CD4-positive, alpha-beta T cell treated with Interleukin-2 at 100 ng/mL for 4 hours (primary cell): Measurements from ENCODE around the gene MOV10L1.
A peak's percentile ranks its signal among the peaks of the same experiment; 100 is the strongest.

Experiments
- DNase-seq: peaks from one replicate; pipeline ENCODE4 v3.0.0-alpha.2; 2020; ENCODE audit warnings: low spot score

Gene MOV10L1

DNA sequence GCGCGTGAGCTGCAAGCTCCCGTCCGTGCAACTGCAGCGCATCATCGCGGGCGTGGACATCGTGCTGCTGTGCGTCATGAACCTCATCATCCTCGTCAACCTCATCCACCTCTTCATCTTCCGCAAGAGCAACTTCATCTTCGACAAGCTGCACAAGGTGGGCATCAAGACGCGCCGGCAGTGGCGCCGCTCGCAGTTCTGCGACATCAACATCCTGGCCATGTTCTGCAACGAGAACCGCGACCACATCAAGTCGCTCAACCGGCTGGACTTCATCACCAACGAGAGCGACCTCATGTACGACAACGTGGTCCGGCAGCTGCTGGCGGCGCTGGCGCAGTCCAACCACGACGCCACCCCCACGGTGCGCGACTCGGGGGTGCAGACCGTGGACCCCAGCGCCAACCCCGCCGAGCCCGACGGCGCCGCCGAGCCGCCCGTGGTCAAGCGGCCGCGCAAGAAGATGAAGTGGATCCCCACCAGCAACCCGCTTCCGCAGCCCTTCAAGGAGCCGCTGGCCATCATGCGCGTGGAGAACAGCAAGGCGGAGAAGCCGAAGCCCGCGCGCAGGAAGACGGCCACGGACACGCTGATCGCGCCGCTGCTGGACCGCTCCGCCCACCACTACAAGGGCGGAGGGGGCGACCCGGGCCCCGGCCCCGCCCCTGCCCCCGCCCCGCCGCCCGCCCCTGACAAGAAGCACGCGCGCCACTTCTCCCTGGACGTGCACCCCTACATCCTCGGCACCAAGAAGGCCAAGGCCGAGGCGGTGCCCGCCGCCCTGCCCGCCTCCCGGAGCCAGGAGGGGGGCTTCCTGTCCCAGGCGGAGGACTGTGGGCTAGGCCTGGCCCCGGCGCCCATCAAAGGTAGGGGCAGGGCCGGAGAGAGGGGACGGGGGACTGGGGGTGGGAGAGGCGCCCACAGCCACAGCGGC lies 88.0 kb downstream of the MOV10L1 start:
- no peak for DNase-seq

DNA sequence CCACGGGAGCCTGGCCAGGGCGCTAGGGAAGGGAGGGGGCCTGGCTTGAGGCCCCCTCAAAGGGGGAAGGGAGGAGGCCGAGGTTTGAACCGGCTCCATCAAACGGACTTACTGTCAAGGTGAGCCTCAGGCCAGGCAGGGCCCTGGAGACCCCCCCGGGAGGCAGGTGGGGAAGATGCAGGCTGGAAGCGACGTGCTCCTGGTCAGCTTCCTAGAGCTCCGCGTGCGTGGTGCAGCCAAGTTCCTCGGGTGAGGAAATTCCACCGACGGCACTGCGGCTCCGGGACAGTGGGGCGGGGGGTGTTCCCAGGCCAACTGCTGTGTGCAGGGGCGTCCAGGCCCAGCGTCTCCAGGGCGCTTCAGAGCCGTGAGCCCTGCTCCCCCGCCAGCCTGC lies 88.7 kb downstream of the MOV10L1 start:
- DNase-seq: no peak

DNA sequence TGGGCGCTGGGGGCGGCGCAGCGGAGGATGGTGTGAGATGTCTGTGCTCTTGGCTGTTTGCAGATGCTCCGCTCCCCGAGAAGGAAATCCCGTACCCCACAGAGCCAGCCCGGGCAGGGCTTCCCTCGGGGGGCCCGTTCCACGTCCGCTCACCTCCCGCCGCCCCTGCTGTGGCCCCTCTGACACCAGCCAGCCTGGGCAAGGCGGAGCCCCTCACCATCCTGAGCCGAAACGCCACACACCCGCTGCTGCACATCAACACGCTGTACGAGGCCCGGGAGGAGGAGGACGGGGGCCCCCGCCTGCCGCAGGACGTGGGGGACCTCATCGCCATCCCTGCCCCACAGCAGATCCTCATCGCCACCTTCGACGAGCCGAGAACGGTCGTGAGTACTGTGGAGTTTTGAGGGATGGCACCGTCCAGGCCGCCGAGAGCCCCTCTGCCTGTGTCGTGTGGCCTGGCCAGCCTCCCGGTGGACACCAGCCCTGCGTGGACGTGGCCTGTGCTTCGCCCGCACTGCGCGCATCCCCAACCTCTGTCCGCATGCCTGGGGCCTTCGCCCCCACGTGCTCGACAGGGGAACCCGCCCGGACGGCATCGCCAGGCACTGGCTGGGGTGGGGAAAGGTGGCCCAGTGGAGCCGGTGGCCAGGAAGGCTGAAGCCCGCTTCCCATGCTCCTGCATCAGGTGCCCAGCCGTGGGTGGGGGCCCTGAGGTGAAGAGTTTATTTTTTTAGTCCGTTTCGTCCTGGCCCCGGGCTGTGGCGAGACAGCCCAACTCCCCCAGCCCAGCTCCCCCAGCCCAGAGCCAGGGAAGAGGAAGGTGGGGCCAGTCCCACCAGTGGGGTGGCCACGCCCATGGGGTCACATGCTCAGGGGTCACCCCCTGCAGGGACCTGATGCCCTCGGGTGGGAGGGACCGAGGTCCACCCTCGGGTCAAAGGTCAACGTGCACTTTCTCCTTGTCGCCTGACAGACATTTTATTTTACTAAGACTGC lies 89.4 kb downstream of the MOV10L1 start:
- DNase-seq: no peak

DNA sequence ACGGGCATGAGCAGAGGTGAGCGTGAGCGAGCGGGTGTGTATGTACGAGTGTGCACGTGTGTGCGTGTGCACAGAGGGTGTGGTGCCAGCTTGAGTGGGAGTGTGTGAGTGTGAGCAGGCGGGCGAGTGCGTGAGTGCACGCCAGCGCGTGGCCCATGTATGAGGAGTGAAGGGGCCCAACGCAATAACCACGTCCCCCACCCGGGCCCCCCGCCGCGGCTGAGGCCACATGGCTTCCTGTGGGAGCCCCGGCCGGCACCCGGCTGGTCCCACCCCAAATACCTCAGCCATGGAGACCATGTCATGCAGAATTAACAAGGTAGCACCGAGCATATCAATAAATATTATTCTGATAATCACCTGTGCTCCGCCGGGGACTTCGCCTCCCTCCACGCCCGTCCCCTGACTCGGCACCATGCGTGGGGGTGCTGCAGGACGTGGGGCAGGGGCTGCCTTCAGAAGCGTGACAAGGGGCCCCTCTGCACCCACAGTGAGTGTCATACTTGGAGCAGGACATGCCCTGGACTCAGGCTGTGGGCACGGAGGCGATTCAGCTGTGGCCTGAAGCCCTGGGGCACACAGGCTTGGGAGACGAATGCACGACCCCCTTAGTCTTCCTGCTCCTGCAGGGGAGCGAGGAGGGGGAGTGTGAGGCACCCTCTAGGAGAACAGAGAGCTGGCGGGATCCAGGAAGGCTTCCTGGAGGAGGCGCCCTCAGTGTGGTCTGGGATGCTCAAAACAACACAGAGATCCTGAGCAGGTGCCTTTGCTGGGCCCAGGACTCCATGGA lies 90.3 kb downstream of the MOV10L1 start:
- no peak for DNase-seq

DNA sequence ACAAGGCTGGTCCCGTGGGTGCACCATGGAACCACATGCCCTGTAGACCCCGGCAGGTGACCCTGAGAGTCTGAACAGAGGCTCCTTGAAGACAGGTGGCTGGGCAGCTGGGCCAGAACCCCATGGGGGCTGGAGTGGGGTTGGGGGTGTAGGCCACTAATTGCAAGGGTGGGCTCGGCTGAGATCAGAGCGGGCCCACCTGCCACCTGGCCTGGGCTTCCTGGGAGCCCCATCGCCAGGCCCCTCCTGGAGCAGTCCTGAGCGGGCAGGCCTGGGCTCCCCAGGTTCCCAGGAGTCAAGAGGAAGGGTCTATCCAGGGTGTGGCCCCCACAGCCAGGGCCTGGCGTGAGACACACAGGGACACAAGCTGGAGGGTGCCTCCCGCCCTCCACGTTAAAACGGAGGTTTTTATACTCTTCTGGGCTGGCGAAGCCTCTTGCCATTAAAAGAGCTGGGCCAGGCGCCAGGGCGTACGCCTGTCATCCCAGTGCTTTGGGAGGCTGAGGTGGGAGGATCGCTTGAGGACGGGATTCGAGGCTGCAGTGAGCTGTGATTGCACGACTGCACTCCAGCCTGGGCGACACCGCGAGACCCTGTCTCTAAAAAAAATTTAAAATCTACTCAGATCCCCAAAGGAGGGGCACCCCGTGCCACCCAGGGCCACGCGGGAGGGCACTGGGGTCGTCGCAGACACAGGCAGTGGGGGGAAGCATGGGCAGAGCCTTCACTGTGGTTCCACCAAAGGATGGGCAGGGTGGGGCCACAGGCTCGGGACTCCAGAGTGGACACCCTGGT lies 91.1 kb downstream of the MOV10L1 start:
- DNase-seq: no peak

DNA sequence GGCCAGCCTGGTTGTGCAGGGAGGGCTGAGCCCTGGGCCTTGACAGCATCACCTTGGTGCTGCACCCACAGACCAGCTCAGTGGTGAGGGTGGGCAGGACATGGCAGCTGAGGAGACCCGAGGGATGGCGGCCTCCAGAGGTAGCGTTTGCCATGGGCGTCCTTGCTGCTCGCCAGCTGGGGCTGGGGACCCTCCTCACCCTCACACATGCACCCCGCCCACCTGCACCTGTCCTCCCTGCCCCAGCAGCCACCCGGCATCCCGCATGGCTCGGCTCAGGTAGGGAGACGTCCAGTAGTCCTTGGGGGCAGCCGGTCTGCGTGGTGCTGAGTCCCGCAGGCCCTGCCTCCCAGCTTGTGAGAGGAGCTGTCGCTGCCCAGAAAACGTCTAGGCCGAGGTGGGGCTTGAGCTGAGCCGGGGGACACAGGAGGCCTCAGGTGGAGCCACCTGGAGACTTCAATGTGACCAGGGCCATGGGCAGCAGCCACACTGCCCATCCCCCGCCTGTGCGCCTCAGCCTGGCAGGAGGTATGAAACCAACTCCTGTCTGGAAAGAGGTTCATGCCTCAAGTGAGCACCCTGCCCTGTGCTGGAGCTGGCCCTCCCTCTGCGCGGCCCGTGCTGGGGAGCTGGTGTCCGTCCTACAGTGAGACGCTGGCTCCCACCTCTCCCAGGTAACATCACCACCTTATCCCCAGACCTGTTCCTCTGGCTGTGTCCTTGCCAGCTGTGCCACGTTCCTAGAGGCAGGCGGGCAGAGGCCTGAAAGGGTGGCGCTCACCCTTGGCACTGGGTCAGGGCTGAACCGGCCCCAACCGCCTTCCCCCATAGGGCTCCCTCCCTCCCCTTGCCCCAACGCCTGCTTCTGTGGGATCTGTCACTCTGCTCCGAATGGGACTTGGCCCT lies 92.6 kb downstream of the MOV10L1 start:
- no peak for DNase-seq

DNA sequence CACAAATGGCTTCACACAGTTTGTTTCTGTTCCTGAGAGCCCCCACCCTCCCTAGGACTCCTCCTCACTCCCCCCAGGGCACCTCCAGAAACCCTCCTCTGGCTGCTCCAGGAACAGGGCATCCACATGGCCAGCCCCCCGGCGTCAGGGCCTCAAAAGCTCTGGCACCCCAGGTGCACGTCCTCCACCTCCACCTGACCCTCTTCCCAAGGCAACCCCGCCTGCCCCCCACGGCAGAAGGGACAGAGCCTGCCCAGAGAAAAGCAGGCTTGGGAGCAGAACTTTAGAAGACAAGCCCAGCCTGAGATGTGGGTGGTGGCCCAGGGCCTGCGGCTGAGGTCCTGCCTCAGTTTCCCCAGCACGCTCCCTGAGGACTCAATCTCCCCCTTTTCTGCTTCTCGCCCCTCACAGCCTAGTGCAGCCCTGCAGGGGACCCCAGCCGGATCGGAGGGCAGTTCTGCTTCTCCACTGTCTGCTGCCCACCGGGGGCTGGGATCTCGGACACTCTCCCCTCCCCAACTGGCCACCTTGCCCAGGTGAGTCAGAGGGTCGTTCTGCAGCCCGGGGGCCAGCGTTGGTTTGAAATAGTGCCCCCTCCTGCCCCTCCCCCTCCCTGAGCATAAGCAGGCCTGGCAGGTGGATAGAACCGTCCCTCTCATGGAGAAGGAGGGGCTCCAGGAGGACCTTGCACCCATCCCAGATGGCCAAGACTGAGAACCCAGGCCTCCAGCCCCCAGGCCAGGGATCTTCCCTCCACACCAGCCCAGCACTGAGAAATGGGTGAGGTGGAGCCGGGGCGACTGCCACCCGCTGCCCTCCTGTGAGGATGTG lies 93.5 kb downstream of the MOV10L1 start:
- DNase-seq: no peak

DNA sequence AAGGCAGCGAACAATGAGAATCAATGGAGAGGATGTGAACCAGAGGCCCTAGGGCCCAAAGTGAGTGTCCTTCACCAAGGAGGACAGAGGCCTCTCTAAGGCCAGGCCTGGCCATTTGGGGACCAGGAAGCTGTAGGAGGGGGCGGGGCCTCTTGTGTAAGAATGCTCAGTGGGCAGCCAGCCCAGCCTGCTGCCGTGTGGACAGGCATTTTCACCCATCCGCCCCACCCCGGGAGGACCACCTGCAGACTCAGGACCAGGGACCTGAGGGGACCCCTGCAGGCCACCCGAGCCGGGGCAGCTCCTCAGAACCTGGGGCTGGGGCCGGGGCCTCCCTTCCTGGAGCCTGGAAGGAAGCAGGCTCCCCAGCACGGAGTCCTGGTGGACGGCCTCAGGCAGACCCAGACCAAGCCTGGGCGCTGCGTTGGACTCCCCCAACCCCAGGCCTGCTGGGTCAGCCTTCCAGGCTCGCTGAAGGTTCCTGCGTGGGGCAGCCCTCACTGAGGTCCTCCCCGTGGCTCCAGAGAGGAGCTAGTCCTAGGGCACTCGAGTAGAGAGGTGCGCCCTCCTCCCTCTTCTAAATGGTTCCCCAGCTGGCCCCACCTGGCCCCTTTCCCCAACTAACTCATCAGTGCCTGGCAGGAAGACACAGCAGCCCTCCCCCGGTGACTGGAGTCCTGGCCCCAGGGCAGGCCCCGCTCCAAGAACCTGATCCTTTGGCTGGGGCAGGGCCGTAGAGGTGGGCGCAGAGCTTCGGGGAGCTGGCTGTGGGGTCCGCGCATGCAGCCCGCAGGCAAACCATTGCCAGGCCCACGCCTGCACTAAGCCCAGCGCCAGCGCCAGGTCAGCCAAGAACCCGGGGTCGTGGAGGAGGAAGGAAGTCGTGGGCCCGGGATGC lies 94.4 kb downstream of the MOV10L1 start:
- no peak for DNase-seq

DNA sequence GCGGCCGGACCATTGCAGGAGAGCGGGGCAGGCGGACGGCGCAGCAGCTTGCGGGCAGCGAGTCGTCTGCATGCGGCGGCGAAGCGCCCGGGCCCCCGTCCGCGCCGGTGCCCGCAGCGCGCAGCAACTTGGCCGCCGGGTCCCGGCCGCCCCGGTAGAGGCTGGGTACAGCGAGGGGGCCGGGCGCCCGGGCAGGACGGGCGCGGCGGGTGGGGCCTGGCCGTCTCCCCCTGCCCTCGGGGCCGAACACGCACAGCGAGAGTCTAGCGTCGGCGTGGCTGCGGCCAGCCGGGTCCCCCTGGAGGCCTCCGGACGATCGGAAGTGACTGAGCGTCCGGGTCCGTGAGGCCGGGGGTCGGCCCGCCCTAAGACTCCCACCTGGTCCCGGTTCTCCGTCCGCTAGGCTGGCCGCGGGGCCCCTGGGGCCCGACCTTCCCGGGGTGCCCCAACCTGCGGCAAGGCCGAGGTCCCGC lies 95.1 kb downstream of the MOV10L1 start:
- DNase-seq: no peak

DNA sequence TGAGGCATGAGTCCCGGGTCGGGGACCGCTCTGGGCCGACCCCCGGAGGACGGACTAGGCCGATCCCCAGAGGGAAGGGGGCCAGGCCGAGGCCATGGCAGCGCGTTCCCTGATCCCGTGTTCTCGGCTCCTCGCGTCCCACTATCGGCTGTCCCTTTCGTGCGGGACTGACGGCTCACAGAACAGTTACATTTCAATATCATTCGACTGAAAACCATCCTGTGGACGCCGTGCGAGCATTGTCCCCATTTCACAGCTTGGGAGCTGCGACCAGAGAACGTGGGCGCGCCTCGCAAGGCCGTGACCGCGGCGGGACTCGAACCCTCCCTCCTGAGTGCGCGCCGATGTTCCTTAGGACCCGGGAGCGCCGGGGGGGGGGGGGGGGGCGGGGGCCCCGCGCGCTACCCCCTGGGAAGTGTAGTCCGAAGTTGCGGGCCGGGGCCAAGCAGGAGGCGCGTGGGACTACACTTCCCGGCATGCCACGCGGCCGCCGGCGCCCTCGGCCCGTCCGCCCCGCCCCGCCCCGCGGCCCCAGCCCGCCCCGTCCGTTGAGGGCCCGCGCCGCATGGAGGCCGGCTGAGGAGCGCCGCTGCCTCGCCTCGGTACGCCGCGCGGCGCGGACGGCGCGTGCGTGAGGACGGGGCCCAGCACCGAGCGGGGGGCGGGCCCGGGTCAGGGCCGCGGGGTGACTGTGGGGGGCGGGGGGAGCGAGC lies 95.7 kb downstream of the MOV10L1 start, which contains the start of gene TRABD:
Gene TRABD (plus strand): TSS at position 539 of the 713 bp plus-strand sequence. CDS start 7,148 bp downstream, outside the sequence.
- peak; percentile 89 for DNase-seq

DNA sequence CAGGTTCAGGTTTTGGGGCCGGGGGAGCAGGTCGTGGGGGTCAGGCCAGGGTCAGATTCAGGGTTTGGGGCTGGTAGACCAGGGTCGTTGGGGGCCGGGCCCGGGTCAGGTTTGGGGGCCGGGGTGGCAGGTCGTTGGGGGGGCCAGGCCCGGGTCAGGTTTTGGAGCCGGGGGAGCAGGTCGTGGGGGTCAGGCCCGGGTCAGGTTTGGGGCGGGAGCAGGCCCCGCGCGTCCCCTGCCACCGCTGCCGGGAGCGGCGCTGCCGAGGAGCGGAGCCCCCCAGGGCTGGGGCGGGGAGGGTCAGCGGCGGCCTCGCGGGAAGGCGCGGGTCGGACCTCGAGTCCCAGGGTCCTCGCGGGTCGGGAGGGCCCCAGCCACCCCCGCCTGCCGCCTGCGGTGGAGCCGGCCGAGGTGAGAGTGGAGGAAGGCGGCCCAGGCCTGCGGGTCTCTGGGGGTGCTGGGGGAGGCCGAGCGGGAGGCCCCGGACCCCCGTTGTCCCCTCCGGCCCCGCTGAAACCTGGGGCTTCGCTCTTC lies 96.4 kb downstream of the MOV10L1 start:
- DNase-seq: no peak

DNA sequence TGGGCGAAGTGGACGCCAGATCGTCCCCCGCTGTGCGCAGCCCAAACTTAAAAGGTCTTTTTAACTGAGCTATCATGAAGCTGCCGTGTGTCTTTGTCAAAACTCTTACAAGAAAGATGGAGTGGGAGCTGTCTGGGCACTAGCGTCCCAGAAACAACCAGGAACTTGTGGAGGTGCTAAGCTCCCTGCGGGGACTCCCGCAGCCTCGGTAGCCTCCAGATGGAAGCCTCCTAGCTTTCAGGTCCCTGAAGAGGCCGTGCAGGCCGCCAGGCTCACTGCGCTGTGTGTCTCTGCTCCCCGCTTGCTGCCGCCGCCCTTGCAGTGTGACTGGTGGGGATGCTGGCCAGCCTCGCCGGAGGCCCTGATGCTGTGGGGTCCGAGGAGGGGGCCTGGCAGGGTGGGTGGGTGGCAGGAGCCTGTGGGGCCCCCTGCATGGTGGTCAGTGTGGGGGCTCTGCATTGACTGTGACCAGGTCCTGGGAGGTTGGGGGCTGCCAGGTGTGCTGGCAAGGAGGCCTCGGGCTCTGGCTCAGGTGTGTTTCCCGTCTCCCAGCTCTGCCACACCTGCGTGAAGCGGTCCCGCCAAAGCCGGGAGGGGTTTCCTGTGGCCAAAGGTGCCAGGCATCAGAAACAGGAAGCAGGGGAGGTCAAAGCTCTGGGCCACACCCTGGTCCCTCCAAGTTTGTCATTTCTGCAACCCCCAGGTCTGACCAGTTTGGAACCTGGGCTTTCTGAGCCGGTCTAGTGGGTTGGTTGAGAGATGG lies 97.1 kb downstream of the MOV10L1 start:
- DNase-seq: peak; percentile 29

DNA sequence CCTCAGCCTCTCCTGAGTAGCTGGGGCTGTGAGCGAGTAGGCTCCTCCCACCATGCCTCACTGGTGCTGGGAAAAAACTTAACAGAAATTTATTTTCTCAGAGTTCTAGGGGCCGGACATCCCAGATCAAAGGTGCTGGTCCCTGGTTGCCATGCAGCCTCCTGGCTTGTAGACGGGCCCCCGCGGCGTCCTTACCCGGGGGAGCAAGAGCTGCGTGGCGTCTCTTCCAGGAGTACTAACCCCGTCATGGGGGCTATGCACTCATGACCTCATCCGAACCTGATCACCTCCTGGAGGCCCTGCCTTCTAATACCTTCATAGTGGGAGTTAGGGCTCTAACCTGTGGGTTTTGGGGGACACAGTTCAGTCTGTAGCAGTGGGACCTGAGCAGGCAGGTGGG lies 98.5 kb downstream of the MOV10L1 start:
- DNase-seq: no peak

DNA sequence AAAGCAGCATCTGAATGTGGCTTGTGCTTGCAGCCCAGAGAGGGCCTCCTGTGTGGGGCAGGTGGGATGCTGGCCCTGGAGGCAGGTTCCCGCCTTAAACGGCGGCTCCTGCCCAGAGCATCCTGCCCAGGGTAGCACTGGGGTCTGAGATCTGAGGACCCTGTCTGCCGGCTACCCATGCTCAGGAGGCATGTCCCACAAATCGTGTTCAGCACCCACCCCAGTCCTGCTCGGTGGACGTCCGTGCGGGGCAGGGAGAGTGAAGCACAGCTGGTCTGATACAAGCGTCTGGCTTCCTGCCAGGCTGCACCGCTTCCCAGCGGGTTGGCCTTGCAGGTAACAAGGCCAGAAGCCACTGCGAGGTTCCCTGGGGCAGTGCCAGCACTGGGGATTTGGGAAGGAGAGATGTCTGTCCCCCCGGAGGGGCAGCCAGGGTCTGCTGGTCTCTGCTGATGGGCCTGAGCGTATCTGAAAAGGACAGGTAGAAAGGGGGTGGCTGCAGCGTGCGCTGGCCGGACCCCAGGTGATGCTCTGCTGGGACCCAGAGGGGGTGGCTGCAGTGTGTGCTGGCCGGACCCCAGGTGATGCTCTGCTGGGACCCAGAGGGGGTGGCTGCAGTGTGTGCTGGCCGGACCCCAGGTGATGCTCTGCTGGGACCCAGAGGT lies 99.5 kb downstream of the MOV10L1 start:
- DNase-seq: no peak

DNA sequence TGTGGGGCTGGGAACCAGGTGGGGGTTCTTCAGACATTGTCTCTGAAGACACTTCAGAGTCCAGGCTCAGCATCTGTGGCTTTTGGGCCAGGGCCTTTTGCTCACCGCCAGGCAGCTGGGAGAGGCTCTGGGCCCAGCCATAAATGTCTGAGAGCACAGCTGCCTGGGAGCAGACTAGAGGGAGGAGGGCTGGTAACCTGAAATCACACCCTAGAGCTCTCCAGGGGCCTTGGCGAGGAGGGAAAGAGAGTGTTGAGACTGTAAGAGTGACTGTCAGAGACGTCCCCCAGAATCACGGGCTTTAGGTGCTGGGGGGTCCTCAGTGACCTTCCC lies 100.0 kb downstream of the MOV10L1 start:
- DNase-seq: no peak
